IPS-18c (cell line): ENCODE measurements around the gene VPS26A.

Experiments
- H3K4me3 ChIP-seq: 2 replicates; pipeline ENCODE4 v1.7.0; 2013; ENCODE audit warnings: low read depth, mild to moderate bottlenecking, low read length, moderate library complexity; ENCODE audit not compliant: insufficient read depth
- H3K9me3 ChIP-seq: one replicate; pipeline ENCODE4 v1.6.1; 2013; ENCODE audit warnings: mild to moderate bottlenecking, low read length, moderate library complexity; ENCODE audit not compliant: control insufficient read depth, insufficient read depth

The VPS26A gene

GRCh38 chr10:69123747-69124562 lies at the start of gene VPS26A:
Gene VPS26A, plus strand, starts transcription at chr10:69124178. Its CDS starts 100 bp downstream, at chr10:69124278.
- H3K4me3 ChIP-seq: peak within 1 kb of the TSS; percentile 83
- no peaks in the 10 kb centered on the region for H3K9me3 ChIP-seq

GRCh38 chr10:69074532-69074931 lies 49.4 kb upstream of the VPS26A start:
- Histone ChIP-seq H3K9me3 (no peaks in the 10 kb centered on the region), H3K4me3 (no peak overlapping the region)

GRCh38 chr10:69075431-69075830 lies 48.5 kb upstream of the VPS26A start:
- H3K9me3 ChIP-seq: no peaks in the 10 kb centered on the region
- H3K4me3 ChIP-seq: no peak overlapping the region

- Histone ChIP-seq H3K4me3 (no peak overlapping the region), H3K9me3 (no peaks in the 10 kb centered on the region)
Observed at GRCh38 chr10:69078311-69078710, 45.7 kb upstream of the VPS26A start.

GRCh38 chr10:69080226-69080625 lies 43.8 kb upstream of the VPS26A start:
- H3K4me3 ChIP-seq: no peak overlapping the region
- no peaks in the 10 kb centered on the region for H3K9me3 ChIP-seq

- Histone ChIP-seq H3K4me3 (no peak overlapping the region), H3K9me3 (no peaks in the 10 kb centered on the region)
Observed at GRCh38 chr10:69086001-69086509, 37.9 kb upstream of the VPS26A start.

- no peak within 1 kb of the TSS for H3K4me3 ChIP-seq
- H3K9me3 ChIP-seq: no peaks in the 10 kb centered on the region
Observed at GRCh38 chr10:69087590-69088470, 36.1 kb upstream of the VPS26A start, which contains the start of gene SRGN. Gene SRGN, plus strand, starts transcription at chr10:69088103. Its CDS starts 55 bp downstream, at chr10:69088158.

GRCh38 chr10:69088471-69088769 lies 35.6 kb upstream of the VPS26A start:
- H3K4me3 ChIP-seq: no peak overlapping the region
- no peaks in the 10 kb centered on the region for H3K9me3 ChIP-seq

GRCh38 chr10:69088801-69089501 lies 35.0 kb upstream of the VPS26A start:
- Histone ChIP-seq H3K4me3 (no peak overlapping the region), H3K9me3 (no peaks in the 10 kb centered on the region)

GRCh38 chr10:69089638-69090599 lies 34.1 kb upstream of the VPS26A start:
- H3K4me3 ChIP-seq: no peak overlapping the region
- no peaks in the 10 kb centered on the region for H3K9me3 ChIP-seq

GRCh38 chr10:69090685-69091084 lies 33.3 kb upstream of the VPS26A start:
- Histone ChIP-seq H3K4me3 (no peak overlapping the region), H3K9me3 (no peaks in the 10 kb centered on the region)

- Histone ChIP-seq H3K9me3 (no peaks in the 10 kb centered on the region), H3K4me3 (no peak overlapping the region)
Observed at GRCh38 chr10:69091143-69091651, 32.8 kb upstream of the VPS26A start.

- Histone ChIP-seq H3K9me3 (no peaks in the 10 kb centered on the region), H3K4me3 (no peak overlapping the region)
Observed at GRCh38 chr10:69092959-69093850, 30.8 kb upstream of the VPS26A start.

GRCh38 chr10:69093933-69094332 lies 30.0 kb upstream of the VPS26A start:
- no peaks in the 10 kb centered on the region for H3K9me3 ChIP-seq
- H3K4me3 ChIP-seq: no peak overlapping the region

- Histone ChIP-seq H3K9me3 (no peaks in the 10 kb centered on the region), H3K4me3 (no peak overlapping the region)
Observed at GRCh38 chr10:69096045-69096444, 27.9 kb upstream of the VPS26A start.
